CD4-positive, CD25-positive, alpha-beta regulatory T cell (primary cell): ENCODE data around the gene RASL12. TPM values are rescaled to one million over a fixed set of nuclear protein-coding genes. Genes with fewer than 3 reads are reported as not detected.
"Not testable (repeated sequence)": the region's sequence is repeated elsewhere in the genome, so short reads cannot be mapped to it uniquely, and the experiment has no call there.

Experiments used
- ATAC-seq, 2 donors: fragments of 150-1000 bp; cut with Tn5 transposase; one replicate each; pipeline ENCODE4 v1.10.0; 2021; ENCODE audit warnings: low read depth in 2 of 2, moderate number of reproducible peaks in 2 of 2, moderate library complexity in 1 of 2
- DNase-seq, 3 donors: peaks; one replicate each; pipeline versions ENCODE4 v3.0.0 to v3.0.0-alpha.2; 2012 to 2022; ENCODE audit warnings: mixed read lengths in 1 of 3
- H3K27ac ChIP-seq: one replicate; pipeline ENCODE4 v1.7.0; 2013; ENCODE audit warnings: mild to moderate bottlenecking, low read length; ENCODE audit not compliant: insufficient read depth, poor library complexity, severe bottlenecking
- H3K27me3 ChIP-seq: one replicate; pipeline ENCODE4 v1.7.0; 2013; ENCODE audit warnings: low read length; ENCODE audit not compliant: control insufficient read depth, insufficient read depth
- H3K36me3 ChIP-seq: one replicate; pipeline ENCODE4 v1.7.0; 2013; ENCODE audit warnings: mild to moderate bottlenecking, low read length, moderate library complexity; ENCODE audit not compliant: control insufficient read depth, insufficient read depth
- H3K4me1 ChIP-seq: 2 replicates; pipeline ENCODE4 v1.7.0; 2013; ENCODE audit warnings: mild to moderate bottlenecking, low read length; ENCODE audit not compliant: insufficient read depth, control insufficient read depth, poor library complexity, severe bottlenecking
- H3K4me3 ChIP-seq: one replicate; pipeline ENCODE4 v1.7.0; 2013; ENCODE audit warnings: low read depth, mild to moderate bottlenecking, low read length, moderate library complexity
- H3K9me3 ChIP-seq, 2 experiments: 1 replicate in 1 of 2; 2 replicates in 1 of 2; pipeline ENCODE4 v1.7.0; 2013; ENCODE audit warnings: low read length in 2 of 2, mild to moderate bottlenecking in 1 of 2, moderate library complexity in 1 of 2; ENCODE audit not compliant: control insufficient read depth in 2 of 2
- H3K27ac Mint-ChIP-seq, 3 donors: one replicate each; pipeline ENCODE4 v1.8.0; 2020 to 2022; ENCODE audit warnings: mild to moderate bottlenecking in 3 of 3, mixed read lengths in 3 of 3, moderate library complexity in 2 of 3
- H3K27me3 Mint-ChIP-seq: one replicate; pipeline ENCODE4 v1.8.0; 2022; ENCODE audit warnings: mild to moderate bottlenecking, mixed read lengths
- H3K36me3 Mint-ChIP-seq: one replicate; pipeline ENCODE4 v1.8.0; 2020; ENCODE audit warnings: mixed read lengths
- H3K4me1 Mint-ChIP-seq, 4 donors: one replicate each; pipeline ENCODE4 v1.8.0; 2020 to 2022; ENCODE audit warnings: mixed read lengths in 4 of 4, mild to moderate bottlenecking in 1 of 4
- H3K4me3 Mint-ChIP-seq, 4 donors: one replicate each; pipeline ENCODE4 v1.8.0; 2020 to 2022; ENCODE audit warnings: mild to moderate bottlenecking in 4 of 4, mixed read lengths in 4 of 4, moderate library complexity in 3 of 4
- H3K9me3 Mint-ChIP-seq, 7 donors: one replicate each; pipeline ENCODE4 v1.8.0; 2020 to 2022; ENCODE audit warnings: mixed read lengths in 7 of 7, mild to moderate bottlenecking in 3 of 7, moderate library complexity in 2 of 7
- polyA plus RNA-seq, 4 donors: library from polyadenylated mRNA; unstranded; fragments of 300-500 nt; fragmentation: Illumina TruSeq; gene quantifications; one replicate each; pipeline ENCODE4 v1.2.3, GENCODE V29; 2021
- total RNA-seq: library from RNA; stranded (reverse); gene quantifications from one replicate; pipeline ENCODE4 v1.2.3, GENCODE V29; 2022

Gene RASL12
- total and polyA plus RNA-seq, 5 donors from 2014 or later: not detected

GRCh38 chr15:65095747-65096104 lies 27.9 kb upstream of the RASL12 start:
- Mint-ChIP-seq H3K27ac (no peak overlapping the region), H3K4me3 (no peak overlapping the region), H3K4me1 (no peaks in the 10 kb centered on the region), H3K36me3 (peaks cover 24% of the 10 kb centered on the region), H3K27me3 (no peaks in the 10 kb centered on the region), H3K9me3 (no peaks in the 10 kb centered on the region)
- ATAC-seq (no peak), DNase-seq (no peak)
- H3K4me3 ChIP-seq: no peak overlapping the region
- no peak overlapping the region for H3K27ac ChIP-seq
- H3K36me3 ChIP-seq: peaks cover 24% of the 10 kb centered on the region
- no peaks in the 10 kb centered on the region for H3K4me1 ChIP-seq
- no peaks in the 10 kb centered on the region for H3K9me3 ChIP-seq
- no peaks in the 10 kb centered on the region for H3K27me3 ChIP-seq

- Histone ChIP-seq H3K27ac (no peak overlapping the region), H3K9me3 (no peaks in the 10 kb centered on the region), H3K4me3 (no peak overlapping the region), H3K27me3 (no peaks in the 10 kb centered on the region), H3K4me1 (no peaks in the 10 kb centered on the region), H3K36me3 (peaks cover 20% of the 10 kb centered on the region)
- Mint-ChIP-seq H3K4me3 (no peak overlapping the region), H3K4me1 (no peaks in the 10 kb centered on the region), H3K27ac (peak overlapping the region in 1 of 3 donors; percentile 70), H3K9me3 (no peaks in the 10 kb centered on the region), H3K27me3 (no peaks in the 10 kb centered on the region), H3K36me3 (peaks cover 21% of the 10 kb centered on the region)
- no peak for DNase-seq
- no peak for ATAC-seq
Measured at GRCh38 chr15:65095011-65095746, 27.4 kb upstream of the RASL12 start.

GRCh38 chr15:65094294-65094995 lies 26.7 kb upstream of the RASL12 start:
- peaks cover 21% of the 10 kb centered on the region for H3K36me3 Mint-ChIP-seq
- Histone ChIP-seq H3K27ac (no peak overlapping the region), H3K27me3 (no peaks in the 10 kb centered on the region), H3K4me1 (no peaks in the 10 kb centered on the region), H3K36me3 (peaks cover 20% of the 10 kb centered on the region), H3K9me3 (no peaks in the 10 kb centered on the region), H3K4me3 (no peak overlapping the region)
- ATAC-seq (no peak), DNase-seq (no peak)
- no peaks in the 10 kb centered on the region for H3K4me1 Mint-ChIP-seq
- H3K9me3 Mint-ChIP-seq: no peaks in the 10 kb centered on the region
- H3K27ac Mint-ChIP-seq: no peak overlapping the region
- H3K27me3 Mint-ChIP-seq: no peaks in the 10 kb centered on the region
- H3K4me3 Mint-ChIP-seq: no peak overlapping the region

GRCh38 chr15:65093793-65094170 lies 26.0 kb upstream of the RASL12 start:
- not testable (repeated sequence) for H3K4me1 ChIP-seq, H3K9me3 Mint-ChIP-seq, H3K27ac ChIP-seq, H3K4me1 Mint-ChIP-seq, ATAC-seq, H3K27me3 Mint-ChIP-seq, H3K27me3 ChIP-seq, H3K4me3 ChIP-seq, H3K9me3 ChIP-seq, H3K27ac Mint-ChIP-seq, DNase-seq
- H3K36me3 ChIP-seq: peaks cover 14% of the 10 kb centered on the region
- Mint-ChIP-seq H3K4me3 (peak overlapping the region in 1 of 4 donors; percentile 58), H3K36me3 (peaks cover 17% of the 10 kb centered on the region)

- no peaks in the 10 kb centered on the region for H3K27me3 Mint-ChIP-seq
- Histone ChIP-seq H3K4me1 (no peaks in the 10 kb centered on the region), H3K36me3 (peaks cover 7% of the 10 kb centered on the region), H3K27ac (no peak overlapping the region), H3K4me3 (no peak overlapping the region), H3K9me3 (no peaks in the 10 kb centered on the region), H3K27me3 (no peaks in the 10 kb centered on the region)
- ATAC-seq (no peak), DNase-seq (no peak)
- H3K36me3 Mint-ChIP-seq: peaks cover 11% of the 10 kb centered on the region
- H3K27ac Mint-ChIP-seq: no peak overlapping the region
- peak overlapping the region in 1 of 4 donors; percentile 58 for H3K4me3 Mint-ChIP-seq
- no peaks in the 10 kb centered on the region for H3K4me1 Mint-ChIP-seq
- H3K9me3 Mint-ChIP-seq: no peaks in the 10 kb centered on the region
Measured at GRCh38 chr15:65092911-65093792, 25.4 kb upstream of the RASL12 start.

- Mint-ChIP-seq H3K4me3 (no peak overlapping the region), H3K27me3 (no peaks in the 10 kb centered on the region), H3K9me3 (no peaks in the 10 kb centered on the region), H3K27ac (no peak overlapping the region), H3K4me1 (peaks cover 0 to 4% (median 0%) of the 10 kb centered on the region in 4 donors), H3K36me3 (peaks cover 3% of the 10 kb centered on the region)
- no peak for DNase-seq
- H3K27me3 ChIP-seq: no peaks in the 10 kb centered on the region
- H3K4me3 ChIP-seq: no peak overlapping the region
- no peak overlapping the region for H3K27ac ChIP-seq
- no peaks in the 10 kb centered on the region for H3K9me3 ChIP-seq
- no peaks in the 10 kb centered on the region for H3K36me3 ChIP-seq
- H3K4me1 ChIP-seq: no peaks in the 10 kb centered on the region
- no peak for ATAC-seq
Measured at GRCh38 chr15:65091946-65092770, 24.4 kb upstream of the RASL12 start.

GRCh38 chr15:65089206-65089824 lies 21.5 kb upstream of the RASL12 start:
- Histone ChIP-seq H3K4me1 (no peaks in the 10 kb centered on the region), H3K36me3 (no peaks in the 10 kb centered on the region), H3K27me3 (no peaks in the 10 kb centered on the region), H3K9me3 (no peaks in the 10 kb centered on the region), H3K27ac (no peak overlapping the region), H3K4me3 (no peak overlapping the region)
- Mint-ChIP-seq H3K4me1 (peaks cover 0 to 4% (median 0%) of the 10 kb centered on the region in 4 donors), H3K9me3 (no peaks in the 10 kb centered on the region), H3K4me3 (no peak overlapping the region), H3K27ac (no peak overlapping the region), H3K27me3 (peaks cover 6% of the 10 kb centered on the region), H3K36me3 (no peaks in the 10 kb centered on the region)
- no peak for ATAC-seq
- no peak for DNase-seq
